Measurements from ENCODE around the gene GPR22.

DNA sequence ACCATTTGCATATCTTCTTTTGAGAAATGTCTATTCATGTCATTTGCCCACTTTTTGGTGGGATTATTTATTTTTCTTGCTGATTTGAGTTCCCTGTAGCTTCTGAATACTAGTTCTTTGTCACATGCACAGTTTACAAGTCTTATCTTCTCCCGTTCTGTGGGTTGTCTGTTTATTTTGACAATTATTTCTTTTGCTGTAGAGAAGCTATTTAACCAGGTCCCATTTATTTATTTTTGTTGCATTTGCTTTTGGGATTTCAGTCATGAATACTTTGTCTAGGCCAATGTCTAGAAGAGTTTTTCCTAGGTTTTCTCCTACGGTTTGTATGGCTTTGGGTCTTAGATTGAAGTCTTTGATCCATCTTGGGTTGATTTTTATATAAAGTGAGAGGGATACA, 32.9 kb downstream of the GPR22 start:
- no peak for TF ChIP-seq EP300 (IDR thresholded peaks at IDR 0.05)
- TF ChIP-seq, protein P1, sequence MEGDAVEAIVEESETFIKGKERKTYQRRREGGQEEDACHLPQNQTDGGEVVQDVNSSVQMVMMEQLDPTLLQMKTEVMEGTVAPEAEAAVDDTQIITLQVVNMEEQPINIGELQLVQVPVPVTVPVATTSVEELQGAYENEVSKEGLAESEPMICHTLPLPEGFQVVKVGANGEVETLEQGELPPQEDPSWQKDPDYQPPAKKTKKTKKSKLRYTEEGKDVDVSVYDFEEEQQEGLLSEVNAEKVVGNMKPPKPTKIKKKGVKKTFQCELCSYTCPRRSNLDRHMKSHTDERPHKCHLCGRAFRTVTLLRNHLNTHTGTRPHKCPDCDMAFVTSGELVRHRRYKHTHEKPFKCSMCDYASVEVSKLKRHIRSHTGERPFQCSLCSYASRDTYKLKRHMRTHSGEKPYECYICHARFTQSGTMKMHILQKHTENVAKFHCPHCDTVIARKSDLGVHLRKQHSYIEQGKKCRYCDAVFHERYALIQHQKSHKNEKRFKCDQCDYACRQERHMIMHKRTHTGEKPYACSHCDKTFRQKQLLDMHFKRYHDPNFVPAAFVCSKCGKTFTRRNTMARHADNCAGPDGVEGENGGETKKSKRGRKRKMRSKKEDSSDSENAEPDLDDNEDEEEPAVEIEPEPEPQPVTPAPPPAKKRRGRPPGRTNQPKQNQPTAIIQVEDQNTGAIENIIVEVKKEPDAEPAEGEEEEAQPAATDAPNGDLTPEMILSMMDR (IDR thresholded peaks at IDR 0.05), result no peak

Data from upper lobe of left lung (tissue), 4 donors.